ENCODE measurements around the gene ANKLE1. TPM values are rescaled to one million over a fixed set of nuclear protein-coding genes. Genes with fewer than 3 reads are reported as not detected.

The ANKLE1 gene
- total and polyA plus RNA-seq, 2 donors (not counting 1 experiment from before 2014, with no cell fraction given) = 0.08 to 0.17 TPM

- DNase-seq (ENCODE audit: low read depth in 2 of 2) = peak; percentile 99 to 100
- TF ChIP-seq EZH2 (IDR thresholded peaks at IDR 0.05; ENCODE audit: low read length, missing control alignments) = no peak
- TF ChIP-seq CTCF (conservative IDR thresholded peaks at IDR 0.05 in 1 of 2, IDR thresholded peaks at IDR 0.05 in 1 of 2; ENCODE audit: low read depth in 1 of 2, low read length in 2 of 2) = no peak
- peak within 1 kb of the TSS; percentile 81 for H2AFZ ChIP-seq (ENCODE audit: low read length)
- peak within 1 kb of the TSS; percentile 52 to 80 (median 60) for H3K4me3 ChIP-seq (replicated peaks in 1 of 4; ENCODE audit: control extremely low read depth in 1 of 4, insufficient read depth in 1 of 4, low read depth in 3 of 4, low read length in 4 of 4)
- H3K36me3 ChIP-seq (ENCODE audit: control insufficient read depth, insufficient read depth, low read length) = no peaks in the 10 kb centered on the region
- H3K79me2 ChIP-seq (ENCODE audit: control insufficient read depth, insufficient read depth, low read length) = no peaks in the 10 kb centered on the region
- H3K4me1 ChIP-seq (ENCODE audit: control insufficient read depth, extremely low read depth, insufficient read depth, low read length) = peaks cover 3% of the 10 kb centered on the region
- peak within 1 kb of the TSS; percentile 62 for H3K9ac ChIP-seq (ENCODE audit: insufficient read depth, low read length)
- H3K4me2 ChIP-seq (ENCODE audit: extremely low read depth, insufficient read depth, low read length) = peak within 1 kb of the TSS; percentile 74
- no peaks in the 10 kb centered on the region for H3K27me3 ChIP-seq (ENCODE audit: control insufficient read depth, insufficient read depth, low read length)
- H4K20me1 ChIP-seq (ENCODE audit: control insufficient read depth, extremely low read depth, insufficient read depth, low read length) = no peaks in the 10 kb centered on the region
- H3K27ac ChIP-seq (ENCODE audit: insufficient read depth, low read length) = peak within 1 kb of the TSS; percentile 45
- no peaks in the 10 kb centered on the region for H3K9me3 ChIP-seq (ENCODE audit: control insufficient read depth, insufficient read depth, low read depth, low read length)
These were observed 53.0 kb downstream of the ANKLE1 start, which contains the start of gene ANO8 for GRCh38 chr19:17334414-17335409. ANO8 (minus strand) TSS chr19:17334855; CDS start chr19:17334670, 185 bp downstream.

DNA sequence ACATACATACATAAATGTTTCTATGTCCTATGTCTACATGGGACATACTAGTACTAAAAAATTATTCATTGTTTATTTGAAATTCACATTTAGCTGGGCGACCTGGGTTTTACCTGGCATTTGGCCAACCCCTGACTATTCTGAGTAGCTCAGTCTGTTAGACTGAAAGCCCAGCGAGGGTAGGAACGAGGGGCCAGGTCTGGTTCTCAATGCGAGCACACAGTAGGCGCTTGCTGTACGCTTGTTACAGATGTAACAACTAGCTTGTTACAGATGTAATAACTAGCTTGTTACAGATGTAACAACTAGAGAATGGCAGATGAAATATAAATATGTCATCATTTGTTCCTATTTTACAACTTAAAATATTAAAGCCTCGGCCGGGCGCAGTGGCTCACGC lies 53.9 kb downstream of the ANKLE1 start:
- Histone ChIP-seq H3K4me2 (ENCODE audit: extremely low read depth, insufficient read depth, low read length) (no peak overlapping the region), H3K9me3 (ENCODE audit: control insufficient read depth, insufficient read depth, low read depth, low read length) (no peaks in the 10 kb centered on the region), H3K79me2 (ENCODE audit: control insufficient read depth, insufficient read depth, low read length) (no peaks in the 10 kb centered on the region), H3K36me3 (ENCODE audit: control insufficient read depth, insufficient read depth, low read length) (no peaks in the 10 kb centered on the region), H3K9ac (ENCODE audit: insufficient read depth, low read length) (no peak overlapping the region), H3K27me3 (ENCODE audit: control insufficient read depth, insufficient read depth, low read length) (no peaks in the 10 kb centered on the region), H4K20me1 (ENCODE audit: control insufficient read depth, extremely low read depth, insufficient read depth, low read length) (no peaks in the 10 kb centered on the region), H3K27ac (ENCODE audit: insufficient read depth, low read length) (no peak overlapping the region), H3K4me1 (ENCODE audit: control insufficient read depth, extremely low read depth, insufficient read depth, low read length) (peaks cover 3% of the 10 kb centered on the region), H3K4me3 (replicated peaks in 1 of 4; ENCODE audit: control extremely low read depth in 1 of 4, insufficient read depth in 1 of 4, low read depth in 3 of 4, low read length in 4 of 4) (peak overlapping the region in 1 of 4 experiments; percentile 80), H2AFZ (ENCODE audit: low read length) (no peak overlapping the region)
- TF ChIP-seq EZH2 (IDR thresholded peaks at IDR 0.05; ENCODE audit: low read length, missing control alignments) (no peak), CTCF (conservative IDR thresholded peaks at IDR 0.05 in 1 of 2, IDR thresholded peaks at IDR 0.05 in 1 of 2; ENCODE audit: low read depth in 1 of 2, low read length in 2 of 2) (no peak)
- DNase-seq (ENCODE audit: low read depth in 2 of 2) = no peak

Other genes starting within 250 kb of the ANKLE1 start
- 2.0 and 2.1 TPM in 2 replicates for gene HAUS8, start 206.4 kb upstream of the ANKLE1 start, total RNA-seq
- gene HAUS8, start 206.4 kb upstream of the ANKLE1 start, polyA plus RNA-seq = 6.7 and 13.8 TPM in 2 replicates
- gene MYO9B, start 206.1 kb upstream of the ANKLE1 start, total RNA-seq = 44.2 and 52.5 TPM in 2 replicates
- 32.5 and 39.5 TPM in 2 replicates for gene MYO9B, start 206.1 kb upstream of the ANKLE1 start, polyA plus RNA-seq
- gene USE1, start 66.5 kb upstream of the ANKLE1 start, total RNA-seq = 23.8 and 26.5 TPM in 2 replicates
- gene USE1, start 66.5 kb upstream of the ANKLE1 start, polyA plus RNA-seq = 25.8 and 27.1 TPM in 2 replicates
- 2.6 and 4.6 TPM in 2 replicates for gene OCEL1, start 55.7 kb upstream of the ANKLE1 start, total RNA-seq
- gene OCEL1, start 55.7 kb upstream of the ANKLE1 start, polyA plus RNA-seq = 4.5 and 8.8 TPM in 2 replicates
- gene NR2F6, start 36.0 kb upstream of the ANKLE1 start, total RNA-seq = 37.0 and 42.4 TPM in 2 replicates
- gene NR2F6, start 36.0 kb upstream of the ANKLE1 start, polyA plus RNA-seq = 9.6 and 10.4 TPM in 2 replicates
- under 0.01 TPM in 1 of 2 replicates, not detected in the other for gene USHBP1, start 17.2 kb upstream of the ANKLE1 start, total RNA-seq
- gene USHBP1, start 17.2 kb upstream of the ANKLE1 start, polyA plus RNA-seq = not detected in 2 replicates
- gene BABAM1, start 14.5 kb upstream of the ANKLE1 start, total RNA-seq = 74.3 and 79.4 TPM in 2 replicates
- 68.8 and 81.2 TPM in 2 replicates for gene BABAM1, start 14.5 kb upstream of the ANKLE1 start, polyA plus RNA-seq
- gene ABHD8, start 21.5 kb downstream of the ANKLE1 start, total RNA-seq = 10.3 and 16.8 TPM in 2 replicates
- 3.9 and 4.8 TPM in 2 replicates for gene ABHD8, start 21.5 kb downstream of the ANKLE1 start, polyA plus RNA-seq
- gene MRPL34, start 24.0 kb downstream of the ANKLE1 start, total RNA-seq = 44.8 and 48.3 TPM in 2 replicates
- gene MRPL34, start 24.0 kb downstream of the ANKLE1 start, polyA plus RNA-seq = 27.5 and 38.8 TPM in 2 replicates
- 8.0 and 17.7 TPM in 2 replicates for gene DDA1, start 27.7 kb downstream of the ANKLE1 start, total RNA-seq
- 42.6 and 63.9 TPM in 2 replicates for gene DDA1, start 27.7 kb downstream of the ANKLE1 start, polyA plus RNA-seq
- gene ANO8, start 53.0 kb downstream of the ANKLE1 start, total RNA-seq = 5.9 TPM in 2 replicates
- 1.1 and 1.8 TPM in 2 replicates for gene ANO8, start 53.0 kb downstream of the ANKLE1 start, polyA plus RNA-seq
- 11.1 and 17.2 TPM in 2 replicates for gene GTPBP3, start 55.7 kb downstream of the ANKLE1 start, total RNA-seq
- gene GTPBP3, start 55.7 kb downstream of the ANKLE1 start, polyA plus RNA-seq = 3.7 and 5.4 TPM in 2 replicates
- gene PLVAP, start 95.4 kb downstream of the ANKLE1 start, total RNA-seq = not detected in 2 replicates
- not detected in 2 replicates for gene PLVAP, start 95.4 kb downstream of the ANKLE1 start, polyA plus RNA-seq
- not detected in 2 replicates for gene CCDC194, start 112.3 kb downstream of the ANKLE1 start, total RNA-seq
- not detected in 2 replicates for gene CCDC194, start 112.3 kb downstream of the ANKLE1 start, polyA plus RNA-seq
- 4.3 and 4.6 TPM in 2 replicates for gene BST2, start 123.7 kb downstream of the ANKLE1 start, total RNA-seq
- 2.4 and 5.6 TPM in 2 replicates for gene BST2, start 123.7 kb downstream of the ANKLE1 start, polyA plus RNA-seq
- gene MVB12A, start 138.1 kb downstream of the ANKLE1 start, total RNA-seq = 28.0 and 34.7 TPM in 2 replicates
- 24.8 and 26.3 TPM in 2 replicates for gene MVB12A, start 138.1 kb downstream of the ANKLE1 start, polyA plus RNA-seq
- gene TMEM221, start 166.8 kb downstream of the ANKLE1 start, total RNA-seq = under 0.01 and 0.17 TPM in 2 replicates
- gene TMEM221, start 166.8 kb downstream of the ANKLE1 start, polyA plus RNA-seq = not detected in 2 replicates
- not detected in 2 replicates for gene NXNL1, start 179.0 kb downstream of the ANKLE1 start, total RNA-seq
- not detected in 2 replicates for gene NXNL1, start 179.0 kb downstream of the ANKLE1 start, polyA plus RNA-seq
- gene SLC27A1, start 188.6 kb downstream of the ANKLE1 start, total RNA-seq = 20.0 and 25.3 TPM in 2 replicates
- gene SLC27A1, start 188.6 kb downstream of the ANKLE1 start, polyA plus RNA-seq = 3.6 and 4.0 TPM in 2 replicates
- gene PGLS, start 229.7 kb downstream of the ANKLE1 start, total RNA-seq = 52.8 and 67.3 TPM in 2 replicates
- 24.0 and 25.9 TPM in 2 replicates for gene PGLS, start 229.7 kb downstream of the ANKLE1 start, polyA plus RNA-seq

Measured in fibroblast of lung (primary cell).